ENCODE data around the gene KIAA0232. TPM values are rescaled to one million over a fixed set of nuclear protein-coding genes. Genes with fewer than 3 reads are reported as not detected.

KIAA0232 gene
- total RNA-seq: 14.5 and 19.1 TPM in 2 replicates

GRCh38 chr4:6782147-6782845, at the start of gene KIAA0232:
TSS of gene KIAA0232 (plus strand) at chr4:6782727. CDS start at chr4:6824454, 41,727 bp downstream.
- H3K36me3 Mint-ChIP-seq (ENCODE audit: low read depth): peaks cover 4% of the 10 kb centered on the region
- H3K4me1 Mint-ChIP-seq (ENCODE audit: low read depth): peaks cover 56% of the 10 kb centered on the region
- DNase-seq (ENCODE audit: low spot score): peak; percentile 88

GRCh38 chr4:6733358-6734164, 49.0 kb upstream of the KIAA0232 start:
- no peaks in the 10 kb centered on the region for H3K36me3 Mint-ChIP-seq (ENCODE audit: low read depth)
- peaks cover 5% of the 10 kb centered on the region for H3K27me3 Mint-ChIP-seq (ENCODE audit: insufficient read depth)
- DNase-seq (ENCODE audit: low spot score): no peak
- no peaks in the 10 kb centered on the region for H3K9me3 Mint-ChIP-seq
- H3K27ac Mint-ChIP-seq: no peak overlapping the region
- intact Hi-C loops (cut with micrococcal nuclease): no loop called here
- no peaks in the 10 kb centered on the region for H3K4me1 Mint-ChIP-seq (ENCODE audit: low read depth)
- H3K4me3 Mint-ChIP-seq: no peak overlapping the region

More at GRCh38 chr4:6782147-6782845, at the start of gene KIAA0232:
- peak within 1 kb of the TSS; percentile 82 for H3K4me3 Mint-ChIP-seq
- H3K27me3 Mint-ChIP-seq (ENCODE audit: insufficient read depth): no peaks in the 10 kb centered on the region
- no peaks in the 10 kb centered on the region for H3K9me3 Mint-ChIP-seq
- intact Hi-C loops (cut with micrococcal nuclease): loop anchor here (1.0 to 5.0 kb wide), 3 partner anchors 73 to 108 kb away; partner anchors contain the start of gene MRFAP1L1
- peak within 1 kb of the TSS; percentile 86 for H3K27ac Mint-ChIP-seq

- peaks cover 5% of the 10 kb centered on the region for H3K27me3 Mint-ChIP-seq (ENCODE audit: insufficient read depth)
- intact Hi-C loops (cut with micrococcal nuclease): no loop called here
- no peaks in the 10 kb centered on the region for H3K9me3 Mint-ChIP-seq
- no peaks in the 10 kb centered on the region for H3K4me1 Mint-ChIP-seq (ENCODE audit: low read depth)
- no peaks in the 10 kb centered on the region for H3K36me3 Mint-ChIP-seq (ENCODE audit: low read depth)
- no peak overlapping the region for H3K27ac Mint-ChIP-seq
- no peak for DNase-seq (ENCODE audit: low spot score)
- H3K4me3 Mint-ChIP-seq: no peak overlapping the region
These were observed 48.3 kb upstream of the KIAA0232 start for GRCh38 chr4:6734165-6734786.

GRCh38 chr4:6739920-6740319, 42.6 kb upstream of the KIAA0232 start:
- H3K27me3 Mint-ChIP-seq (ENCODE audit: insufficient read depth): peaks cover 17% of the 10 kb centered on the region
- no peak overlapping the region for H3K27ac Mint-ChIP-seq
- peaks cover 3% of the 10 kb centered on the region for H3K9me3 Mint-ChIP-seq
- peaks cover 5% of the 10 kb centered on the region for H3K4me1 Mint-ChIP-seq (ENCODE audit: low read depth)
- H3K36me3 Mint-ChIP-seq (ENCODE audit: low read depth): no peaks in the 10 kb centered on the region
- H3K4me3 Mint-ChIP-seq: no peak overlapping the region
- no peak for DNase-seq (ENCODE audit: low spot score)
- intact Hi-C loops (cut with micrococcal nuclease): no loop called here

- peaks cover 5% of the 10 kb centered on the region for H3K4me1 Mint-ChIP-seq (ENCODE audit: low read depth)
- H3K4me3 Mint-ChIP-seq: no peak overlapping the region
- peaks cover 3% of the 10 kb centered on the region for H3K9me3 Mint-ChIP-seq
- peaks cover 19% of the 10 kb centered on the region for H3K27me3 Mint-ChIP-seq (ENCODE audit: insufficient read depth)
- H3K36me3 Mint-ChIP-seq (ENCODE audit: low read depth): no peaks in the 10 kb centered on the region
- no peak overlapping the region for H3K27ac Mint-ChIP-seq
- no peak for DNase-seq (ENCODE audit: low spot score)
- intact Hi-C loops (cut with micrococcal nuclease): no loop called here
These were observed 42.2 kb upstream of the KIAA0232 start for GRCh38 chr4:6740347-6740746.

- Mint-ChIP-seq H3K27me3 (ENCODE audit: insufficient read depth) (peaks cover 19% of the 10 kb centered on the region), H3K36me3 (ENCODE audit: low read depth) (no peaks in the 10 kb centered on the region), H3K9me3 (peaks cover 3% of the 10 kb centered on the region), H3K27ac (no peak overlapping the region), H3K4me3 (no peak overlapping the region), H3K4me1 (ENCODE audit: low read depth) (peaks cover 5% of the 10 kb centered on the region)
- intact Hi-C loops (cut with micrococcal nuclease): no loop called here
- no peak for DNase-seq (ENCODE audit: low spot score)
These were observed 40.0 kb upstream of the KIAA0232 start for GRCh38 chr4:6742507-6742906.

GRCh38 chr4:6742989-6743388, 39.5 kb upstream of the KIAA0232 start:
- no peak for DNase-seq (ENCODE audit: low spot score)
- peaks cover 3% of the 10 kb centered on the region for H3K9me3 Mint-ChIP-seq
- H3K27me3 Mint-ChIP-seq (ENCODE audit: insufficient read depth): peaks cover 16% of the 10 kb centered on the region
- peaks cover 5% of the 10 kb centered on the region for H3K4me1 Mint-ChIP-seq (ENCODE audit: low read depth)
- no peak overlapping the region for H3K27ac Mint-ChIP-seq
- no peak overlapping the region for H3K4me3 Mint-ChIP-seq
- no peaks in the 10 kb centered on the region for H3K36me3 Mint-ChIP-seq (ENCODE audit: low read depth)
- intact Hi-C loops (cut with micrococcal nuclease): no loop called here

GRCh38 chr4:6746721-6747293, 35.7 kb upstream of the KIAA0232 start:
- intact Hi-C loops (cut with micrococcal nuclease): no loop called here
- H3K9me3 Mint-ChIP-seq: no peaks in the 10 kb centered on the region
- H3K4me3 Mint-ChIP-seq: no peak overlapping the region
- DNase-seq (ENCODE audit: low spot score): no peak
- no peaks in the 10 kb centered on the region for H3K36me3 Mint-ChIP-seq (ENCODE audit: low read depth)
- peaks cover 13% of the 10 kb centered on the region for H3K4me1 Mint-ChIP-seq (ENCODE audit: low read depth)
- H3K27me3 Mint-ChIP-seq (ENCODE audit: insufficient read depth): peaks cover 7% of the 10 kb centered on the region
- no peak overlapping the region for H3K27ac Mint-ChIP-seq

- H3K36me3 Mint-ChIP-seq (ENCODE audit: low read depth): no peaks in the 10 kb centered on the region
- no peak overlapping the region for H3K27ac Mint-ChIP-seq
- intact Hi-C loops (cut with micrococcal nuclease): no loop called here
- peaks cover 15% of the 10 kb centered on the region for H3K4me1 Mint-ChIP-seq (ENCODE audit: low read depth)
- H3K27me3 Mint-ChIP-seq (ENCODE audit: insufficient read depth): peaks cover 5% of the 10 kb centered on the region
- DNase-seq (ENCODE audit: low spot score): no peak
- H3K9me3 Mint-ChIP-seq: no peaks in the 10 kb centered on the region
- no peak overlapping the region for H3K4me3 Mint-ChIP-seq
These were observed 35.1 kb upstream of the KIAA0232 start for GRCh38 chr4:6747294-6748051.

- peaks cover 5% of the 10 kb centered on the region for H3K27me3 Mint-ChIP-seq (ENCODE audit: insufficient read depth)
- H3K4me1 Mint-ChIP-seq (ENCODE audit: low read depth): peaks cover 15% of the 10 kb centered on the region
- no peak overlapping the region for H3K4me3 Mint-ChIP-seq
- DNase-seq (ENCODE audit: low spot score): no peak
- H3K36me3 Mint-ChIP-seq (ENCODE audit: low read depth): no peaks in the 10 kb centered on the region
- H3K27ac Mint-ChIP-seq: no peak overlapping the region
- intact Hi-C loops (cut with micrococcal nuclease): no loop called here
- H3K9me3 Mint-ChIP-seq: no peaks in the 10 kb centered on the region
These were observed 34.2 kb upstream of the KIAA0232 start for GRCh38 chr4:6748286-6748685.

- H3K9me3 Mint-ChIP-seq: no peaks in the 10 kb centered on the region
- DNase-seq (ENCODE audit: low spot score): no peak
- intact Hi-C loops (cut with micrococcal nuclease): no loop called here
- H3K4me3 Mint-ChIP-seq: no peak overlapping the region
- no peaks in the 10 kb centered on the region for H3K36me3 Mint-ChIP-seq (ENCODE audit: low read depth)
- peaks cover 6% of the 10 kb centered on the region for H3K27me3 Mint-ChIP-seq (ENCODE audit: insufficient read depth)
- H3K4me1 Mint-ChIP-seq (ENCODE audit: low read depth): peaks cover 15% of the 10 kb centered on the region
- H3K27ac Mint-ChIP-seq: no peak overlapping the region
These were observed 33.0 kb upstream of the KIAA0232 start for GRCh38 chr4:6749340-6750171.
